CD4-positive, alpha-beta T cell treated with Interleukin-21 for 1 hour (primary cell): Measurements from ENCODE around the gene RNLS.
"Not testable (repeated sequence)": the region's sequence is repeated elsewhere in the genome, so short reads cannot be mapped to it uniquely, and the experiment has no call there.

ENCODE experiments used
- DNase-seq: peaks from one replicate; pipeline ENCODE4 v3.0.0-alpha.2; 2020

Gene RNLS

GRCh38 chr10:88515235-88515634 lies 67.9 kb downstream of the RNLS start:
- no peak for DNase-seq

- DNase-seq: no peak
These were observed 70.5 kb downstream of the RNLS start for GRCh38 chr10:88512599-88512998.

DNA sequence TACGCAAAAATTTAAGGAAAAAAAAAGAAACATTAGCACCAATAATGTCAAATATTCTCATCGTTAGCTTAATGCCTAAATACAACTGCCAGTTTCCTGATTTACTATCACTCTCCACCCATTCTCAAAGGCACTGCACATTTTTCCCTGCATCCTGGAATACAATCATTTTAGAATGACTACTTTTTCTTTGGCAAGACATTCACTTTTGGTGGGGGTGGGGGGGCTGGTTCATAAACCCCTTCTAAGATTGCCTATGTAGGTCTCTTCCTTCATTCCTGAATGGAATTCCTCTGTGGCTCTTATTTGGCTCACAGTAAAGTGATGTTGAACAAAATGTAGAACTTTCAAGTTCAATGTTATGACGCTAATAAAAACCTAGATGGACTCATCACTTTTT lies 74.3 kb downstream of the RNLS start:
- DNase-seq: no peak

GRCh38 chr10:88507826-88508453 lies 75.2 kb downstream of the RNLS start:
- DNase-seq: no peak

DNA sequence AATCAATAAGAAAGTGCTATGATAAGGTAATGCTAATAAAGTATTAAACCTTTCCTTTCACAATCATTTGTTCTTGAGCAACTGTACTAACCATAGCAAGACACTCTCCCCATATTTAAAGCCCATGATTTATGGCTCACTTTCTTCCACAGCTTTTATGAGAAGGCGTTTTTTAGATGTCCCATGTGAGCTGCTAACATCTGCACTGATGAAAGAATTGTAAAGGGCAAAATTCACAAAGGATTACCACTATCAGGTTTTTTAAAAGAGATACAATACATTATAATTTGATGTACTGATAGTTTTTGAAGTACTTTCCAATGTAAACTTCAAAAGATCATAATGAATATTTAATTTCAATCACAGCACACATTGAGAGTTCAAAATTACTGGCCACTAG lies 75.7 kb downstream of the RNLS start:
- DNase-seq: no peak

GRCh38 chr10:88505680-88506215 lies 77.4 kb downstream of the RNLS start:
- no peak for DNase-seq

GRCh38 chr10:88505265-88505664 lies 77.9 kb downstream of the RNLS start:
- DNase-seq: no peak

DNA sequence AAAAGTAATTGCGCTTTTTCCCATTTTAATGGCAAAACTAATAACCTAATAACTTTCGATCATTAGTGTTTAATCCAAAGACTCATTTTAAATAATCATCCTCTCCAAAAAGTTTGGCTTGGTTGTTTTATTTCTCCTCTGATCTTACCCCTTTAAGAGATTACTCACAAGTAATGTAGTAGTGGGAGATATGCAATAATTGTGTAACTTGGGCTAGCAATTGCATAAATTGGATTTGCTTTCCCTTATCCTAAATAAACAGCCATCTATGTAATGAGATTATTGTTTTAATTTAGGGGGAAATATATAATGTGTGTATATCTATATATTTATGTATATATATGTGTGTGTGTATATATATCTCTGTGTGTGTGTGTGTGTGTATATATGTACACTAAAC lies 82.5 kb downstream of the RNLS start:
- DNase-seq: no peak

DNA sequence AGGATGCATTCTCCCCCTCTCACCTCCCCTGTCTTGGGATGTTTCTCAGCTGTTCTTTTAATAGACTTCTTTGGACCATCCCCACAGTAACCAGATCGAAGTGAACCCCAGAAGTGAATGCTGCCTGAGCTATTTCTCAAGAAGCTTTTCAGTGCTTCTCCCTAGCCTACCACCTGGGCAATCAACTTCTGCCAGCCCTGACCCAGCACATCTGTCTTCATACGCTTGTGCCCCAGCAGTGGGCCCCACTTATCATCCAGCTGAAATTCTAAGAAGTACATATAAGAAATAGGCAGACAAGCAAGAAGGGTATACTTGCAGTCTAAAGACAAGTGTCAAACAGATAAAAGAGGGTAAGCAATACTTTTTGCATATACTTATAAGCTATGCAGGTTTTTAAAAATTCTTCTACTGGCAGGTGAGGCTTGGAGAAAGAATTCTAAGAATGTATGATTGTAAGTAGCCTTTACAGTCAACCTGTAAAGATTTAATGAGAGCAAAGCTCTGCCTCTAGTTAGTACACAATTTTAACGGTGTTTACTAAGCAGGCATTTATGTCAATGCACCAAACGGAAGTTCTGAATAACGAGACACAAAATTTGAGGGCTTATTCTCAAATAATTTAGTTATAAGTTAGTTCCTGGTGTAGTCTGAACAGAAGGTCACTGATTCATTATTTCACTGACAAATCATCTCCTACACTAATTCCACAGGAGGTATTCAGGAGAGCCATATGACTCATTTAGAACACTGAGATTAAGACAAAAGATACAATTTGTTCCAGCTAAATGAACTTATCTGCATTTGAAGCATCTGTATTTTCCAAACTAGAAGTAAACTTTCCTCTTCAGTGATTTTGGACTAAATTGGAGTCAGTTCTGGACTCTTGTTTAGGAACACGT lies 83.3 kb downstream of the RNLS start:
- no peak for DNase-seq

- DNase-seq: no peak
These were observed 85.2 kb downstream of the RNLS start for GRCh38 chr10:88497913-88498312.

DNA sequence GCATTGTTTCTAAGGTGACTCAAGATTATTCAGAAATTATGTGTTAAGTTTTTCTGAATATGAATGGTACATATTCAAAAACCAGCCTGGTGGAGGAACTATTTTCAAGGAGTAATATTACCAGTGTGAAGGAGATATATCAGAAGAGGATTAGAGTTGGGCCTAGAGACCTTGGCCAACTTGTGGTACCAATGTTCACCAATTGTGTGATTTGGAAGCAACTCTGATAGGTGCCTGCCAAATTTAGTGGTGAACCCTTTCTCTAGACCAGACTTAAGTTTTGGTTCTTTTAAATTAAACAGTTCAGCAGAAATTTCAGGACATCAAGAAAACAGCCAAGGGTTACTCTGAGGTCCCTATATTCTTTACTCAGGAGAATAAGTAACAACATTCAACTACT lies 88.6 kb downstream of the RNLS start:
- no peak for DNase-seq

DNA sequence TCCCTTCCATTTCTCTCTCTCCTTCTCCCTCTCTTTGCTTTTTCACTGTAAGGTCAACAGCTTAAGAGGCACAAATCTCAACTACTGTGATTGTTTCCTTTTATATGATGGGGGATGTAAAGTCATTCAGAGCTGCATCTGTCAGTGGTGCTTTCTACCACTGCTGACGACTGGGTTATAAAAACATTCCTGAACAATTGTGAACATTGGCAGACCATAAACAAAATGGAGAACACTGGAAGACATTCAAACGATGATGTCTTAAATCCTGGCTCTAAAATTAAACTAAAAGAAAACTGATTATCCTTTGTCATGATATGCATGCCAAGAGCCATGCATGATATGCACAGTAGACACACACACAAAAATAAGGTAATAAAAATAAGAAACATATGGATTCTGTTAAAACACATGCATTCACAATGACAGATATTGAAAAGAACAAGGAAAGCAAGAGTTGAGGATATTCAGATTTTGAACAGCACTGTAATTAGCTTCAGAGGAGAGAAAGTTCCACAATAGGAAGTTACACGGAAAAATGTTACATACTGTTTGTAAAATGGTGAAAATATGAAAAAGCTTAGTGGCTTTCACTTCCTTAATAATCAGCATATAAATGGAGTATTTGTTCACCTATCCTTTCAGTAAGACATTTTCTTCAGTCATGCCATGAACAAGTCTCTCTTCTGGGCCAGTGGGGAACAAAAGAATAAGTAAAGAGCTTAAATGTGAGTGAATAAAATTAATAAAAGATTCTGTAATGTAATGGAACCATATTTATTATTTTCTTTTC lies 89.2 kb downstream of the RNLS start:
- DNase-seq: no peak

DNA sequence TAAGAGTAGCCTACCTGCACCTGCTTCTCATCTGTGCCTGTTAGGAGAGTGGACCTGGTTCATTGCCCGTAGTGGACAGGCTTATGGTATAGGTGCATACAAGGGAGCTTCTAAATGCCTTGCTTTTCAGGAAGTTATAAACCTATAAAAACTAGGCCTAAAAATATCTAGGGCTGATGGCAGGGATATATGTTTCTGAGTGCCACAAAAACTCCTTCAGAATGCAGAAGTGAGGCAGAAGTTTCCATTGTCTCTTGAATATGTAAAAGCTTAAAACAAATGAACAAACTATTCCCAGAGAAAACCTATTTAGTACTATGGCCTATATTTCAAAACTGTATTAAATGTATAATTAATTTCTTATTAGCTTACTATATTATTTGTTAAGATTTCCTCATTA lies 91.8 kb downstream of the RNLS start:
- no peak for DNase-seq

- DNase-seq: no peak
These were observed 92.7 kb downstream of the RNLS start for GRCh38 chr10:88490231-88490980.

GRCh38 chr10:88489107-88489506 lies 94.0 kb downstream of the RNLS start:
- DNase-seq: no peak

GRCh38 chr10:88486816-88487215 lies 96.3 kb downstream of the RNLS start:
- DNase-seq: not testable (repeated sequence)

- DNase-seq: no peak
These were observed 100.9 kb downstream of the RNLS start for GRCh38 chr10:88482220-88482619.

GRCh38 chr10:88478256-88478655 lies 104.9 kb downstream of the RNLS start:
- DNase-seq: no peak

GRCh38 chr10:88477343-88478085 lies 105.6 kb downstream of the RNLS start:
- no peak for DNase-seq

DNA sequence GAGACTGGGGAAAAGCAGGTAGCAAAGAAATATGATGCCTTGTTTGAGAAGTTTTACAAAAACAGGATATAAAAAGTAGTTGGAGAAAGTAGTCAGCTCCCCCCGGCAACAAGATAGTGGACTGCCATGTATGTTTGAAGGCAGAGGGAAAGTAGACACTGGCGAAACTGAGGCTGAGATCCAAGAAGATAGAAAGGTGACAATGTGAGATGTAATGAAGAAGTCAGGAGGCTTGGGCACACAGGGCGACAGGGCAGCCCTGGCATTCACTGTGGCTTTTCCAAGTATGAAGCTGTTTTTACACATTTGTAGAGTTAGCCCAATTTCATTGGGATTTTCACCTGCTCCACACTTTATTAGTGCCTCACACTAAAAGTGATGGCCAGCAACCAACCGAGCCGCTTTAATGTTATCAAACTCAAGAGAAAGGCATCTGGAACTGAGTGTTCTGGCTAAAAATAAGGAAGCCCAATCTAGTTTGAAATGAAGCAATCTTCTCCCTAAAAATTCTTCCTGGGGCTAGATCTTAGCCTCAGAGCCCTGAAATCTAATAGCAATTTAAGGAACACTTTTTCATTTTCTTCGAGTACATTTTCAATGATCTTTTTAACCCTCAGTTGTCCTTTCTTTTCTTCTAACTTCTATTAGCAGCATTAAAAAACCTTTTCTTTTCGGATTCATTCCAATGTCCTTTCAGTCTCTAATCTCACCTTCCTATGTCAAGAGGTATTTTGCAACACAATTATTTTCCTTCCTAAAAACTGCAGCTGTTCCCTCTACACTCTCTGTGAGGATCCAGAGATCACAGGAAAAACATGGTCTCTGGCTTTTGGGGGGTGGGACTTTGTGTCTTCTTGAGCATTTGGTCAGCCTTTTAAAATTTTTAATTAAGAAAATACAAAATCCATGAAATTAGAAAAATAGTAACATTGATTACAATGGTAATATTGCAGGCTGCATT lies 108.0 kb downstream of the RNLS start:
- no peak for DNase-seq
